DND-41 (cell line): ENCODE measurements around the gene PTPN3.

ENCODE experiments used
- ATAC-seq: fragments of 200-7000 bp; cut with Tn5 transposase; 3 replicates; pipeline ENCODE4 v1.9.1; 2021; ENCODE audit warnings: low read depth; ENCODE audit not compliant: insufficient read depth
- DNase-seq: peaks from one replicate; pipeline ENCODE4 v3.0.0-alpha.2; 2020
- H2AFZ ChIP-seq: 2 replicates; pipeline ENCODE4 v1.6.0; 2012; ENCODE audit warnings: low read depth, low read length
- H3K27ac ChIP-seq: 2 replicates; pipeline ENCODE4 v1.5.1; 2012; ENCODE audit warnings: low read length, inconsistent platforms
- H3K27me3 ChIP-seq: fragments of 200-600 bp; sonication (generic); 2 replicates; pipeline ENCODE4 v1.6.0; 2012; ENCODE audit warnings: low read length, mild to moderate bottlenecking, inconsistent platforms; ENCODE audit not compliant: insufficient read depth, poor library complexity
- H3K36me3 ChIP-seq: 2 replicates; pipeline ENCODE4 v1.5.1; 2012; ENCODE audit warnings: low read length, inconsistent platforms; ENCODE audit not compliant: insufficient read depth
- H3K4me1 ChIP-seq: 2 replicates; pipeline ENCODE4 v1.5.1; 2012; ENCODE audit warnings: mild to moderate bottlenecking, low read length; ENCODE audit not compliant: insufficient read depth
- H3K4me2 ChIP-seq: 2 replicates; pipeline ENCODE4 v1.6.0; 2012; ENCODE audit warnings: mild to moderate bottlenecking, moderate library complexity, low read length, inconsistent platforms; ENCODE audit not compliant: insufficient read depth
- H3K4me3 ChIP-seq, 2 experiments: fragments of 200-600 bp in 1 of 2; shearing (Covaris generic) in 1 of 2; 2 replicates each; pipeline ENCODE4 v1.5.1; 2012 to 2016; ENCODE audit warnings: inconsistent platforms in 2 of 2, low read length in 2 of 2, mild to moderate bottlenecking in 2 of 2, low read depth in 1 of 2, moderate library complexity in 1 of 2
- H3K79me2 ChIP-seq: 2 replicates; pipeline ENCODE4 v1.6.0; 2012; ENCODE audit warnings: low read length, inconsistent platforms; ENCODE audit not compliant: insufficient read depth
- H3K9ac ChIP-seq: 2 replicates; pipeline ENCODE4 v1.6.0; 2012; ENCODE audit warnings: low read depth, mild to moderate bottlenecking, inconsistent platforms, low read length, moderate library complexity
- H3K9me3 ChIP-seq: 2 replicates; pipeline ENCODE4 v1.5.1; 2012; ENCODE audit warnings: low read length, moderate library complexity, mild to moderate bottlenecking, inconsistent platforms; ENCODE audit not compliant: insufficient read depth, severe bottlenecking
- H4K20me1 ChIP-seq: 2 replicates; pipeline ENCODE4 v1.6.0; 2012; ENCODE audit warnings: low read length; ENCODE audit not compliant: insufficient read depth
- CTCF ChIP-seq: IDR thresholded peaks from 2 replicates; pipeline ENCODE4 v1.5.1; 2012; ENCODE audit warnings: borderline replicate concordance, low read length, moderate library complexity, mild to moderate bottlenecking; ENCODE audit not compliant: poor library complexity, severe bottlenecking; ENCODE audit errors: extremely low read depth
- EZH2 ChIP-seq: IDR thresholded peaks from 3 replicates; pipeline ENCODE4 v1.6.1; 2012; ENCODE audit warnings: borderline replicate concordance, low read depth, mild to moderate bottlenecking, moderate library complexity, low read length, inconsistent platforms; ENCODE audit not compliant: severe bottlenecking

PTPN3 gene

GRCh38 chr9:109401169-109401989, 96.7 kb downstream of the PTPN3 start:
- H3K79me2 ChIP-seq: no peaks in the 10 kb centered on the region
- H2AFZ ChIP-seq: no peak overlapping the region
- no peak overlapping the region for H3K4me2 ChIP-seq
- H3K9me3 ChIP-seq: no peaks in the 10 kb centered on the region
- no peak overlapping the region for H3K9ac ChIP-seq
- peaks cover 25% of the 10 kb centered on the region for H3K36me3 ChIP-seq
- DNase-seq (peak; percentile 55), ATAC-seq (peak; percentile 68; the same call in 2 of the 3 replicates)
- no peaks in the 10 kb centered on the region for H3K4me1 ChIP-seq
- no peak for TF ChIP-seq EZH2
- TF ChIP-seq CTCF: peak; percentile 79
- H3K27ac ChIP-seq: no peak overlapping the region
- H3K4me3 ChIP-seq: no peak overlapping the region
- H3K27me3 ChIP-seq: no peaks in the 10 kb centered on the region
- H4K20me1 ChIP-seq: no peaks in the 10 kb centered on the region

GRCh38 chr9:109399258-109399767, 98.8 kb downstream of the PTPN3 start:
- TF ChIP-seq CTCF (no peak), EZH2 (no peak)
- no peak for DNase-seq

GRCh38 chr9:109391176-109391575, 106.9 kb downstream of the PTPN3 start:
- DNase-seq: no peak
- Histone ChIP-seq H3K9me3 (no peaks in the 10 kb centered on the region), H3K27me3 (no peaks in the 10 kb centered on the region), H3K4me3 (no peak overlapping the region), H3K27ac (no peak overlapping the region), H3K4me2 (no peak overlapping the region), H3K4me1 (peaks cover 5% of the 10 kb centered on the region), H3K79me2 (no peaks in the 10 kb centered on the region), H4K20me1 (no peaks in the 10 kb centered on the region), H2AFZ (no peak overlapping the region), H3K36me3 (peaks cover 22% of the 10 kb centered on the region), H3K9ac (no peak overlapping the region)
- no peak for TF ChIP-seq CTCF
- no peak for ATAC-seq

More at GRCh38 chr9:109399258-109399767, 98.8 kb downstream of the PTPN3 start:
- Histone ChIP-seq H3K4me2 (no peak overlapping the region), H3K36me3 (peaks cover 10% of the 10 kb centered on the region), H3K79me2 (no peaks in the 10 kb centered on the region), H3K9ac (no peak overlapping the region), H3K27ac (no peak overlapping the region), H3K9me3 (no peaks in the 10 kb centered on the region), H3K4me3 (no peak overlapping the region), H3K27me3 (no peaks in the 10 kb centered on the region), H3K4me1 (no peaks in the 10 kb centered on the region), H2AFZ (no peak overlapping the region), H4K20me1 (no peaks in the 10 kb centered on the region)
- no peak for ATAC-seq
